PC-3 (cell line): ENCODE data around the gene GOLGB1.

Experiments
- EZH2 ChIP-seq: fragments of 300-600 bp; sonication (generic); IDR thresholded peaks from one replicate; pipeline ENCODE4 v1.6.1; 2017; ENCODE audit warnings: antibody characterized with exemption, mild to moderate bottlenecking, low read length; ENCODE audit not compliant: unreplicated experiment
- EZH2phosphoT487 ChIP-seq: fragments of 300-600 bp; sonication (generic); IDR thresholded peaks from 2 replicates; pipeline ENCODE4 v1.6.1; 2018; ENCODE audit warnings: mild to moderate bottlenecking, antibody characterized with exemption, low read length, borderline replicate concordance
- TF ChIP-seq, protein P1 (sequence below): fragments of 300-600 bp; sonication (generic); conservative IDR thresholded peaks from 2 replicates; pipeline ENCODE4 v1.5.1; 2017; ENCODE audit warnings: antibody characterized with exemption, low read depth, mild to moderate bottlenecking, low read length

DNA sequence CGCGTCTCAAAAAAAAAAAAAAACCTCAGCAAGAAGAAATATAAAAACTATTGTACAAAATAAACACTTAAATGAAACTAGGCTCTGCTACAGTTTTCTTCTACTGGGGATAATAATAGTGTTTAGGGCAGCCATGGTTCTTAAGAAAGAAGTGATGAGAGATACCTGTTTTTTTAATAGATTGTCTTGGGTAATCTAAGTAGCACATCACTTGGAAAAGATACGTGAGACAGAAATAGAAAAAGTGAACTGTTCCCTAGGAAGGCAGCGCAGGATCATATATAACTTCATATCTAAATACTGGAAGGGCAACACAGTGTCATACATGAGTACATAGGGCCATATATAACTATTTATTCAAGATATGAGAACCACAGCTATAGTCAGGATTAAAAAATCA is 11.9 kb downstream of the GOLGB1 start:
- TF ChIP-seq, protein P1, sequence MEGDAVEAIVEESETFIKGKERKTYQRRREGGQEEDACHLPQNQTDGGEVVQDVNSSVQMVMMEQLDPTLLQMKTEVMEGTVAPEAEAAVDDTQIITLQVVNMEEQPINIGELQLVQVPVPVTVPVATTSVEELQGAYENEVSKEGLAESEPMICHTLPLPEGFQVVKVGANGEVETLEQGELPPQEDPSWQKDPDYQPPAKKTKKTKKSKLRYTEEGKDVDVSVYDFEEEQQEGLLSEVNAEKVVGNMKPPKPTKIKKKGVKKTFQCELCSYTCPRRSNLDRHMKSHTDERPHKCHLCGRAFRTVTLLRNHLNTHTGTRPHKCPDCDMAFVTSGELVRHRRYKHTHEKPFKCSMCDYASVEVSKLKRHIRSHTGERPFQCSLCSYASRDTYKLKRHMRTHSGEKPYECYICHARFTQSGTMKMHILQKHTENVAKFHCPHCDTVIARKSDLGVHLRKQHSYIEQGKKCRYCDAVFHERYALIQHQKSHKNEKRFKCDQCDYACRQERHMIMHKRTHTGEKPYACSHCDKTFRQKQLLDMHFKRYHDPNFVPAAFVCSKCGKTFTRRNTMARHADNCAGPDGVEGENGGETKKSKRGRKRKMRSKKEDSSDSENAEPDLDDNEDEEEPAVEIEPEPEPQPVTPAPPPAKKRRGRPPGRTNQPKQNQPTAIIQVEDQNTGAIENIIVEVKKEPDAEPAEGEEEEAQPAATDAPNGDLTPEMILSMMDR: no peak
- TF ChIP-seq EZH2: no peak
- TF ChIP-seq EZH2phosphoT487: no peak
